NOMO-1 (cell line): Measurements from ENCODE around the gene CDIP1.

Source experiments
- DNase-seq, 2 experiments: peaks; one replicate each; lab custom pipeline; 2025; ENCODE audit not compliant: unreplicated experiment in 2 of 2; lab: John Stamatoyannopoulos, UW

CDIP1 gene

DNA sequence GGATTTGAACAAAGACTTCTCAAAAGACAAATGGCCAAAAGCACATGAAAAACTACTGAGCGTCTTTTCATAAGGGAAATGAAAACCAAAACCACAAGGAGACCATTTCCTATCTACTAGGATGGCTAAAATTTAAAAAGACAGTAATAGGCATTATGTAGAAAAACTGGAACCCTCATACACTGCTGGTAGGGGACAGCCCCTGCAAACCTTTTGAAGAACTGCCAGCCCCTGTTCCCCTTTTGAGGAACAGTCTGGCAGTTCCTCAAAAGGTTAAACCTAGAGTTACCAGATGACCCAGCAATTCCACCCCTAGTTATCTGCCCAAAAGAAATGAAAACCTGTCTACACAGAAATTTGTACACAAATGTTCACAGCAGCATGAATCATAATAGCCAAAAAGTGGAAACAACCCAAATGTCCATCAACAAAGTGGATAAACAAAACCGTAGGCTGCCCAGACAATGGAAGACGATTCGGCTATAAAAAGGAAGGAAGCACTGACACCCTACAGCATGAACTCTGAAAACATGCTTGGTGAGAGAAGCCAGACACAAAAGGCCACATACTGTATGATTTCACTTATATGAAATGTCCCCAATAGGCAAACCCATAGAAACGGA lies 22.9 kb downstream of the CDIP1 start:
- DNase-seq: peak; percentile 76 to 93

DNA sequence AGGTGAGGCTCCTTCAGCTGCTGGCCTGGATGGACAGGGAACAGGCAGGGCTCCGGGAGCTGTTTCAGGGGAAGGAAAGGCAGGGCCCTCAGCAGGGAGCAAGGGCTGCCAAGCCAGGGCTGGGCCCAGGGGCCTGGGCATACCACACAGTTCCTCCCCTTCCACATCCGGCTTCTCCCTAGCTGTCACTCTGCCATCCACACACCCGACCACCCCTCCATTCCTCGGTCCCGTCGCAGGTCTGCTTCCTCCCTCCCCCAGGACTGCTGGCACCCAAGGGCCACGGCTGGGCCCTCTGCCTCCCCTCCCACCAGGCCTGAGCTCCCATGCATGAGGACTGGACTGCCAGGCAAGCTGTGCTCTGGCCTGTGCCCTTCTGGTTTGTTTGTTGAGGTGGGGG lies 24.0 kb downstream of the CDIP1 start:
- no peak for DNase-seq

DNA sequence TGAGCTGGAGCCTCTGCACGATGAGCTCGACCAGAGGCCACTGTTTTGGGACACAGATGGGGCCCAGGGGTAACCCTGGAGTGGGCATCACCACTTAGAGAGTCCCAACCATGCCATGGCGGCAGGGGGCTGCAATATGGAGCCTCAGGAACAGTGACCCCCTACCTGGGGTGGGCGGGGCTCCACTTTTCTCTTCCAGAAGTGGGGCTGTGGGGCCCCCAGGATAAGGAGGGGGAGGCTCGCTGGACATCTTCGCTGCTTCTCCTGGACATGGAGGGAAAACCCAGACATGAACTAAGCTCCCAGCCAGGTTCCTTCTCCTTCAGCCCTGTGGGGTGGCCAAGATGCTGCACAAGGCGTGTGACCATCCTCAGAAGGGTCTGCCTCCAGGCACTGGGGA lies 24.7 kb downstream of the CDIP1 start:
- DNase-seq: no peak

DNA sequence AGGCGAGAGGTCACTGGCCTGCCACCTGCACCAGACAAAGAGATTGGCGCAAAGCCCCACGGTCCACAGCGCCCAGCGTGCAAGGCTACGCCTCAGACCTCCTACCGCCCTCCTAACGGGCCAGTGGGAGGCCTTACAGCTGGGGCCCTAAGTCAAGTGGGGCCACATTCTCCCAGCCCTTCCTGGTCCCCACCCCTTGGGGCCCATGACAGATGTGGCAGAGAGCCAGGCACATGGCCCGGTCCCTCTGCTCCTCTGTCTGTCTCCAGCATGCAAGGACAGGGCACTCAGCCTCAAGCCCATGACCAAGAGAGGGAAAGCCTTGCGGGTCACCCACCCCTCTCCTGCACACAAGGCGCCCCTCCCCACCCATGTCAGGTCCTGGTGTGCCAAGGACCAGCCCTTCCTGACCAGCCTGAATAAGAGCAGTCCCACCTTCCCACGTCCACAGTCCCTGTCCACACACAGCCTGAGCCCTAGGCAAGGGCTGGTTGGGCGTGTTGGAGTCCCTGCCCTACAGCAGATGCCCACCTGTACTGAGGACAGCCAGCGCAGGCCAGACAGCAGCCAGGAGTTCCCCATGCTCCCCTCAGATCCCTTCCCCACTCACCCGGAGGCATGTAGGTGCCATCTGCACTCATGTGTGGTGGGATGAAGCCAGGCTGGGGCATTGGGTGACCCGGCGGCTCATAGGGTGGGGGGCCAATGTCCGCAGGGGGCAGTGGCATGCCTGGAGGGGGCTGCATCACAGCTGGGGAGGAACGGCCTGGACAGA lies 25.3 kb downstream of the CDIP1 start:
- DNase-seq: no peak

DNA sequence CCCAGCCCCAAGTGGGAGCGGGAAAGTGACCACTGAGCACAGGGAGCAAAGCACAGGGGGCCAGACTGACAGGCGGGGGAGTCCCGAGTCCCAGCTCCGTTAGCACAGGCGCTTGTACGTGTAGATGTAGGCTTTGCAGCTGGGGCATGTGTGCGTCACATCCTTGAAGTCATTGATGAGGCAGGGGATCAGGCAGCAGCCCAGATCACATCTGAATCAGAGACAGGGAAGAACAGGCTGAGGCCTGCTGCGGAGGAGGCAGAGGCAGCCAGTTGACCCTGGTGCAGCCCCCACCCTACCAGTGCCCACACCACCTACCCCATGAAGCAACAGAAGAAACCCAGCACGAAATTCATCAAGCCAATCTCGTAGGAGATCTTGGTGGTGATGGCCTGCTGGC lies 26.1 kb downstream of the CDIP1 start:
- no peak for DNase-seq

DNA sequence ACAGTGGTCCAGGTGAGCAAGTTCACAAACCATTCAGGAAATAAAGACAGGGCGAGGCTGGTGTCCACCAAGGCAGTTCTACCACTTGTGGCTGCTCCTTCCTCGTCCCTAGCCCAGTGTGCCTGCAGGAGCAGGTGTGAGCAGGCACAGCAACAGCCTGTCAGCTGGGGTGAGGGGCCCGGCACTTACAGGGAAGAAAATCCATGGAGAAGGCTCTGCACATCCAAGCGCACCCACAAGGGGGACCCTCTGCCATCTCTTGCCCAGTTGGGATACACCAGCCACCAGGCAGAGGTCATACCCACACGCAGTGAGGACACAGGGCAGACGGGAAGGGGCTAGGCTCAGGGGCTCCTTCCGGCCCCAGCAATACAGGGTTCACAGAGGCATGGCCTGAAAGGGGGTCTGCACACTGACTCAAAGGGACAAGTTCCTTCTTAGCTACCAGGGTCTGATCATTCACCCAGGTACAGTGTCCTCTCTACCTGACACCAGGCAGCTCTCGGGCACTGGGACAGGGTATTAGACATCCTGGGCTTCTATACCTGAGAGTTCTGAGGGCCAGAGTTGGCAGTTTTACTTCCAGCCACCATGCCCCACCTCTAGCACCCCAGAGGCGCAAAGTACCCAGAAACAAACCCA lies 27.0 kb downstream of the CDIP1 start:
- peak in 1 of 2 experiments; percentile 5 for DNase-seq

DNA sequence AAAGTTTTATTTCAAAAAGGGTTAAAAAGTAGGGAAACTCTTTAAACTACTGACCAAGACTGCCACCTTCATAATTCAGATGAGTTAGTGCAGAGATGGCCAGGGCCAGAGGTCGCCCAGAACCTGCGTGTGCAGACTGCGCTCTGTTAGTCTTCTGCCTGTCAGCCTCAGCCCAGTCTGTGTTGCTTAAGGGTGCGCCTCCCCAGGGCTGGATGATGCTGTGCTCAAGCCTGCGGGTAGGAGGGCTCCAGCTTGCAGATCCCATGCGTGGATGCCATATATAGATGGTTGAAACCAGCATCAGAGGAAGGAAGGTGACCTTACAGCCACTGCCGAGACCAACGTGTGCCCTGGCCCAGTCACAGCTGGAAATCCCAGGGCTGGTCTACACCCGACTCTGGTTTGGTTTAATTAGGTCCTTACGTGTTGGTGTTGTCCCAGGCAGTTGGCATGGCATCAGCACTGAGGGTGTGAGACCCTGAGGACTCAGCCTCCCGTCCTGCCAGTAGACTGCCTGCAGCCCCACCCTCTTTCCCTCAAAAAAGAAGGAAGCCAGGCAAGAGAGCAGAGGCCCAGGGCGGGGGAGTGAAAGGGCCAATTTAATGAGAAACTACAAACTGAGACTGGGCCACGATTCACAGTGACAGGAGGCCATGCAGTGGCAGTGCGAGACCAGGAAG lies 27.7 kb downstream of the CDIP1 start:
- peak; percentile 42 to 53 for DNase-seq

DNA sequence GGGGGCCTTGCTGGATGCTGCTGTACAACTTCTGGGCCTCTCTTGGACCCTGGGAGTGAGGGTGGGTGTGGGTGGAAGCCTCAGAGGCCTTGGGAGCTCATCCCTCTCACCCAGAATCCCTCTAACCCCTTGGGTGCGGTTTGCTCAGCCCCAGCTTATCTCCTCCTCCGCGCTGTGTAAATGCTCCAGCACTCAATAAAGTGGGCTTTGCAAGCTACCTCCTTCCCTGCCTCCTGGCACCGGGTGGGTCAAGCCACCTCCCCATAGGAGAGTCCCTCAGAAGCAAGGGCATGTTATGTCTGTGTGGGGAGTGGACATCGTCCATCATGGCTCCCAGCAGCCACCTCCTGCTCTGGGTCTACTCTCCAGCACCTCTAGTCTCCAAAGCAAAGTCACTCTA lies 28.4 kb downstream of the CDIP1 start:
- DNase-seq: no peak

DNA sequence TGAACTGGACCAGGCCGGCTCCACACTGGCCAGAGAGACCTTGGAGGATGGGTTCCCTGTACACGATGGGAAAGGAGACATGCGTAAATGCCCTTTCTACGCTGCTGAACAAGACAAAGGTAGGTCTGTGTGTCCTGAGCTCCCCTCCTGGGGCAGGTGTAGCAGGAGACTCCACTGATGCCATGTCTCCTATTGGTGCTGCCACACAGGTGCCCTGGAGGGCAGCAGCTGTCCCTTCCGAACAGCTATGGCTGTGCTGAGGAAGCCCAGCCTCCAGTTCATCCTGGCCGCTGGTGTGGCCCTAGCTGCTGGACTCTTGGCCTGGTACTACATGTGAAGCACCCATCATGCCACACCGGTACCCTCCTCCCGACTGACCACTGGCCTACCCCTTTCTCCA lies 29.2 kb downstream of the CDIP1 start:
- DNase-seq: no peak

DNA sequence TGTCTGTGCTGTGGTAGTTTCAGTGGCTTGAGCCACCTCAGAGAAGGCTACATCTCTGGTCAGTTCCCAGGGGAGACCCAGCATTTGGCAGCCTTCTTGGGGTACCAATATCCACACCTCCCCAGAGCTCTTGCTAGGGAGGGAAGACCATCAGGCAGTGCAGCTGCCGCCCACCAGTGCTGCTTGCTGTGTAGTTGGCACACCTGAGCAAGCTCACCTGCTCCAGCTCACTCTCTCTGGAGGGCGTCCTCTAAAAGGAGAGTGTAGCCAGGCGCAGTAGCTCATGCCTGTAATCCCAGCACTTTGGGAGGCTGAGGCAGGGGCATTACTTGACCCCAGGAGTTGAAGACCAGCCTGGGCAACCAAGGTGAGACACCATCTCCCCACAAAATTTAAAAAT lies 29.8 kb downstream of the CDIP1 start:
- DNase-seq: no peak

DNA sequence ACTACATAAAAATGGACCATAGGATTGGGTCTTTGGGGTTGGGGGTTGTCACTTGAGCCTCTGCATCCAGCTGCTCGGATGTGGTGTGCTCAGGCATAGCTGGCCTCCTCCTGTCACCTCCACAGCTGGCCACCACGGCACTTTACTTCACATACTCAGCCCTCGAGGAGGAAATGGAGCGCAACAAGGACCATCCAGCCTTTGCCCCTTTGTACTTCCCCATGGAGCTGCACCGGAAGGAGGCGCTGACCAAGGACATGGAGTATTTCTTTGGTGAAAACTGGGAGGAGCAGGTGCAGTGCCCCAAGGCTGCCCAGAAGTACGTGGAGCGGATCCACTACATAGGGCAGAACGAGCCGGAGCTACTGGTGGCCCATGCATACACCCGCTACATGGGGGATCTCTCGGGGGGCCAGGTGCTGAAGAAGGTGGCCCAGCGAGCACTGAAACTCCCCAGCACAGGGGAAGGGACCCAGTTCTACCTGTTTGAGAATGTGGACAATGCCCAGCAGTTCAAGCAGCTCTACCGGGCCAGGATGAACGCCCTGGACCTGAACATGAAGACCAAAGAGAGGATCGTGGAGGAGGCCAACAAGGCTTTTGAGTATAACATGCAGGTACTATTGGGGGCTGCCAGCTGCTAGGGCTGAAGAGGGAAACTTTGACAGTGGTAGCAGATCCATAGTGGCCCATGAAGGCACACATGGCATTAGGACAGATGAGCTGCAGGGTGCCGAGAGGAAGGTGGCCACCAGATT lies 30.8 kb downstream of the CDIP1 start:
- no peak for DNase-seq

DNA sequence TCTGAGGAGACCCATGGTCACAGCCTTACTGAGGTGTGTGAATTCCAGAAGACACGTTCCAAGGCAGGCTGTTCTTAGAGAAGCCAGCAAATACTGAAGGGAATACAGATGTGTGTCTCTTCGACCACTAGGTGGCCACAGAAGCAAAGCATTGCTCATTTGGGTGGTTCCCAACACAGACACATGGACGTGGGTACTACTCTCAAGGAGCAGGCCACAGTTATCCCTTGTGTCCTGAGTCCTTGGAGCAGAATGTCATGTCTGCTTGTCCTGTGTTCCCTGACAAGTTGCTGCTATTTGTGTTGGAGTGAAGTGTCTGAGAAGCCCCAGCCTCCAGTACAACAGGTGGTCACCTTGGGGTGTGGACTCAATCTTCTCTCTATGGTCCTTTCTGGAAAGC lies 32.1 kb downstream of the CDIP1 start:
- DNase-seq: peak; percentile 15 to 74

DNA sequence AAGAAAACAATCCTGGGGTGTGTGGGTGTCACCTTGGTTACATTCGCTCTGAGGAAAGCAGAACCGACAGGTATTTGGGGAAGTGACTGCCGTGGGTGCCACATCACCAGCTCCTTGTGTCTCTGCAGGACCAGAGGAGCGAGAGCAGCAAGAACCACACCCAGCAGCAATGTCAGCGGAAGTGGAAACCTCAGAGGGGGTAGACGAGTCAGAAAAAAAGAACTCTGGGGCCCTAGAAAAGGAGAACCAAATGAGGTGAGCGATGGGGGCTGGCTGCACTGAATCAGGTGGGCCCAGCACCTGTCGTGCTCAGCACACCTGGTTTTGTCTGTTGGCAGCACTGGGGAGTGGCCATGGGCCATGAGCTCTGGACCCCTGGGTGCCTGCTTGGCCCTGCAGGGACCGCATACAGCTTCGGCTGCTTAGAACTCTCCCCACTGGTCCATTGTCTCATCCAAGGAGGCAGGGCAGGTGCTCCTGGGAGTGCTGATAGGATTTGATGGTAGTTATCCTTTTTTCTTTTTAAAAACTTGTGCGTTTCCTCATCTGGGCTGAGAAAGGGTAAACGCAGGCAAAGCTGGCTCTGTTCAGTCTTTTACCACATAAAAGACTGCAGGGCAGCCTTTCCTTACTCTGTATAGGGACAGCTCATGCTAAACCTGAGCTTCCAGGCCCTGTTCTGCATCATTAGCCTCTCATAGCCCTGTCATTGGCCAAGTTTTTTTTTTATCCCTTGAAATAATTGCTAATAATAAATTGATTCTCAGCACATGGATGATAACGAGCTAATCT lies 33.0 kb downstream of the CDIP1 start:
- DNase-seq: peak; percentile 93 to 97

DNA sequence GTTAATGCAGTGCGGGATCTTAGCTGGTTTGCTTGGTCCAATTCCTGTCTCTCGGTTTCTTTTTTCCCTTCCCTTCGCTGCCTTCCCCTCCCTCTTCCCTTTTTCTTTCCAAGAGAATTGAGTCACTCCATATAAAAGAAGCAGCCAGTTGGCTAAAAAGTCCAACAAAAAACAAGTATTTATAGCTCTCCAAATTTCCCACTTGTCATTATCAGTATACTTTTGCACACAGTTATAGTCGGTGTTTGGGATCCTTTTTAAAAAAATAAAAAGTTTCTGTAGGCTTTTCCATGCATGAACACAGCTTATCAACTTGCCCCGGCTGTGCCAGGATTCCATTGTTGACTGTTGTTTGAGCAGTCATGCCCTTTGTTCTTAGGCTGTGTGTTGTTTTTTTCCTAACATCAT lies 37.5 kb downstream of the CDIP1 start:
- DNase-seq: no peak

DNA sequence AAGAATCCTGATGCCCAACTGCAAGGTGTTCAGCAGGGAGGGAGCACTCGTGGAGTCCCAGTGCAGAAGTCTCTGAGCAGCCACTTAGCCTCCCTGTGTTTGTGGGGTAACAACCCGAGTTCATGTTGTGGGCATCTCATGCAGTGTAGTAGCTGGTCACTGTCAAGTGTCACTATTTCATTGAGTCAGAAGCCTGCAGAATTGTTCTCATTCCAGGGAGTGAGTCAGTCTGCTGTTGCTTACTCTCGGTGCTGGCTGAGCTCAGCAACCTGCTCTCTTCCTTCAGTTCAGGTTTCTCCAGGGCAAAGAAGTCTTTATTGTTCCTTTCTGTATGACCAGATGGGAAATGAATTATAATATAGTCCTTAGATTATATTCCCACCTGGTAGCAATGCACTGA lies 38.3 kb downstream of the CDIP1 start:
- no peak for DNase-seq

DNA sequence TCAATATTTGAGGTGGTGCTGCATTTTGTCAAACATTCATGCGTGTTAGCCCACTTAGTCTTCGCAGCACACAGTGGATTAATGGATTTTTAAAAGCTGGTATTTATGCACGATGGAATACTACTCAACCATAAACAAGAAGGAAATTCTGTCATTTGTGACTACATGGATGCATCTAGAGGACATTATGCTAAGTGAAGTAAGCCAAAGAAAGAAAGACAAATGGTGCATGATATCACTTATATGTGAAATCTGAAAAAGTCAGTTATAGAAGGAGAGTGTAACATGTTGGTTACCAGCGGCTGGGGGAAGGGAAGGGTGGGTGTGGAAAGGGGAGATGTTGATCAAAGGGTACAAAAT lies 39.4 kb downstream of the CDIP1 start:
- no peak for DNase-seq

DNA sequence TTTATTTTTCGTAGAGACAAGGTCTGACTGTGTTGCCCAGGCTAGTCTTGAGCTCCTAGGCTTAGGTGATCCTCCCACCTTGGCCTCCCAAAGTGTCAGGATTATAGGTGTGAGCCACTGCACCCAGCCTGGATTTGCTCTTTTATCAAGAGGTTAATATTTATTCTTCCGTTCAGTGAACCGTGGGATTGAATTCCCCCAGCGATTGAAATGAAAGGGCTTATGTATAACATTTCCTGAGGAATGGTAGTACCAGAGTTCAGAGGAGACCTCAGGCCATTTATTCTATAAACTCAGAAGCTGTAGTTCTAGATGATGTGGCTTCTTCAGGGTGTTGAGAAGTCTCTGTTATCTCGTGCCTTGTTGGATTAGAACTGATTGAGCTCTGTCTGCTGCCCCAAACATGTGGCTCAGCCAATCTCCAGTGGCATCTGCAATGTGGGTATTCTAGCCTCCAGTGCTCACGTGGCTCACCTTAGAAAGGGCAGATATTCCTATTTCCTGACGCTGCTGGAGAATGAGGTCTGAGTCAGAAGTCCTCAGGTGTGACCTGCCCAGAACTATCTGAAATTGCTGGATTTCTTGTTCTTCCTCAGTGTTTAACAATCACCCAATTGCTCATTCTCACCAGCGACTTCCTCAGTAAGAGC lies 39.9 kb downstream of the CDIP1 start:
- DNase-seq: no peak

DNA sequence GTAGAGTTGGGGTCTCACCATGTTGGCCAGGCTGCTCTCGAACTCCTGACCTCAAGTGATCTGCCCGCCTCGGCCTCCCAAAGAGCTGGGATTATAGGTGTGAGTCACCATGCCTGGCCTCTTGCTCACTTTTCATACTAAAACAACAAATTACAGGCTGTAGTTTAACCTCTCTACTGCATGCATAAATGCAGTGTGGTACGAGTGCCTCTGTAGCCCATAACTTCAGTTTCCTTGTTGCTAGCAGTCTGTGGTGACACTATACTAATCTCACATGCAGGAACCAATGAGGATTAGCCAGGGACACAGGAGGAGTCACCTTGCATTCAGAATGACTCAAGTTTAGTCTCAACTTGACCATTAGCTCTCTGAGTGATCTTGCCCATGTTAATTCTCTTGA lies 42.3 kb downstream of the CDIP1 start:
- DNase-seq: no peak

DNA sequence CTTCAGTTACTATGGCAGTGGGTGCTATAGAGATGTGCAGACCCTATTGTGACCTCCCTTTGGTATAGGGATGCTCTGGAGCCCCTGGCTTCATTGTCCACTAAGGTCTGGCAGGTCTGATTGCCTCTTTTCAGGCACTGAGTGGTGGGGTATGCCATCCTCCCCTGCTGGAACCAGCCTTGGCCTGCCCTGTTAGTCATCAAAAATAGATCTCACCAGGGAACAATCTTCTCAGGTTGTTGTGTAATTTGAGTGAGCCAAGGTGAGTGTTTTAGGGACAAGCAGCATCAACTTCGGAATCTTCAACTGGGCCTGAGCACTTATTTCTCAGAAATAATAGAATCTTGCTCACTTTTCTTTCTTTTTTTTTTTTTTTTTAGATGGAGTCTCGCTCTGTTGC lies 42.8 kb downstream of the CDIP1 start:
- no peak for DNase-seq
